Measurements from ENCODE around the gene RPS10.
"Not testable (repeated sequence)": the region's sequence is repeated elsewhere in the genome, so short reads cannot be mapped to it uniquely, and the experiment has no call there.

Gene RPS10

DNA sequence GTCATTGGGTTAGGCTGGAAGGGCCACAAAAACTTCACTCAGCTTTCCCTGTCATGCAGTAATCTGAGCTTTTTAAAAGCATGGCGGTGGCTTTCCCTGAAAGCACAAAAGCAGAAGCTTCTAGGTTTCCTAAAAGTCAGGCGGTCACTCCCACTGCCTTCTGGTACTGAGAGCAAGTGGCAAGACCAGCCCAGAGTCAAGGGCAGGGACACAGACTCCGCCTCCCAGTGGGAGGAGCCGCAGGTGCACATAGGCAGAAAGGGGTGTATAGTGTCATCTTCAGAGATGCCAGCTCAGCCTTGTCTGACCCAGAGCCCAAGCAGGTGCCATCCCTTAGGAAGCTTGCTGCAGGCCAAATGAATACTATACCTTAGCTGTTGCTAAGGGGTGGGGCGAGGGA, 22.0 kb upstream of the RPS10 start:
- DNase-seq (ENCODE audit: low read depth) = no peak

DNA sequence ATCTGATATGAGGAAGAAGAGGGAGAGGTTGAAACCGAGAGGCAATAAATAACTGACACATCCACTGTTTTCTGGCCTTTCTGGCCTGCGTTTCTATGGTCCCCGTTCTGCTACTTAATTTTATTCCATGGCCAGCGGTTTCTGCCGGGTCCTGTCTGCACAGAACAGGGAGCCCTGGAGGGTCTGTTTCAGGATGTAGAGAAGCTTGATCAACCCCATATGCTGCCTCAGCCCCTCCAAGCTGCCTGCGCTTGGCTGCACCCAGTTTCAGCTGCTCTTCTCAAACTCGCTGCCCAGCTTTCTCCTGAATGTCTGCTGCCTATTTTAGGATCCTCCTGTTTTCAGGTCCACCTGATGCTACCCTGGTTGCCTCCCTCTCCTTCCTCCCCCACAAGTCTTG, 21.5 kb upstream of the RPS10 start:
- DNase-seq (ENCODE audit: low read depth) = no peak

DNA sequence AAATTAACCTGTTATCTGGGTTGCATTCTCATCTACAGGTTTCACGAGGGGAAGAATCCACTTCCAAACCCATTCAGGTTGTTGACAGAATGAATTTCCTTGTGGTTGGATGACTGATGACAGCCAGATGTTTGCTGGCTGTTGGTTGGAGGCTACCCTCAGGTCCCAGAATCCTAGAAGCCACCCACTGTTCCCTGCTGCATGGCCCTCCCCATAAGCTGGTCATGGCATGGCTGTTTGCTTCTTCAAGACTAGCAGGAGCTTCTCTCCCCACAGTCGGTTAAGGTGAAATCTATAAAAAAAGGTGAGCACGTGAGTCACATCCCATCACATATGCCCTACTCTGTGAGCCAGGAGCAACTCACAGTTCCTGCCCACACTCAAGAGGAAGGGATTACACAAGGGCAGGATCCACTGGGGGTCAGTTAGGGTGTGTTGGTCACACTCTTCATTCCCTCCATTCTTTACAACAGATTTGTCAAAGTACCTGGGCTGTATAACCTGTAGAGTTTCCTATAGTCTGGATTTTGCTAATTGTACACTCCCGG, 19.5 kb upstream of the RPS10 start:
- no peak for DNase-seq (ENCODE audit: low read depth)

DNA sequence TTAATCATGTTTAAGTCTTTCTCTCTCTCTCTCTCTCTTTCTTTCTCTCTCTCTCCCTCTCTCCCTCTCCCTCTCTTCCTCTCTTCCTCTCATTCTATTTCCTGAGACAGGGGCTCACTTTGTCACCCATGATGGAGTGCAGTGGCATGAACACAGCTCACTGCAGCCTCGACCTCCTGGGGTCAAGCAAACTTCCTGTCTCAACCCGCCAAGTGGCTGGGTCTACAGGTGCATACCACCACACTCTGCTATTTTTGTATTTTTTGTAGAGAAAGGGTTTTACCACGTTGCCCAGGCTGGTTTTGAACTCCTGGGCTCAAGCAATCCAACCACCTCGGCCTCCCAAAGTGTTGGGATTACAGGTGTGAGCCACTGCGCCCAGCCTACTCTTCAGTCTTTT, 15.7 kb upstream of the RPS10 start:
- DNase-seq (ENCODE audit: low read depth) = no peak

DNA sequence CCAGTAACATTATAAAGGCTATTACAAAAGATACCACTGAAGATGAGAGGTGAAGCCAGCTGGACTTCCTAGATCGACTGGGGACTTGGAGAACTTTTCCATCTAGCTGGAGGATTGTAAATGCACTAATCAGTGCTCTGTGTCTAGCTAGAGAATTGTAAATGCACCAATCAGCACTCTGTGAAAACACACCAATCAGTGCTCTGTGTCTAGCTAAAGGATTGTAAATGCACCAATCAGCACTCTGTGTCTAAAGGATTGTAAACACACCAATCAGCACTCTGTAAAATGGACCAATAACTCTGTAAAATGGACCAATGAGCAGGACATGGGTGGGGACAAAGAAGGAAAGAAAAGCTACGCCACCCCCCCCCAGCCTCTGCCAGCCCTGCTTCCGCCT, 13.6 kb upstream of the RPS10 start:
- no peak for DNase-seq (ENCODE audit: low read depth)

DNA sequence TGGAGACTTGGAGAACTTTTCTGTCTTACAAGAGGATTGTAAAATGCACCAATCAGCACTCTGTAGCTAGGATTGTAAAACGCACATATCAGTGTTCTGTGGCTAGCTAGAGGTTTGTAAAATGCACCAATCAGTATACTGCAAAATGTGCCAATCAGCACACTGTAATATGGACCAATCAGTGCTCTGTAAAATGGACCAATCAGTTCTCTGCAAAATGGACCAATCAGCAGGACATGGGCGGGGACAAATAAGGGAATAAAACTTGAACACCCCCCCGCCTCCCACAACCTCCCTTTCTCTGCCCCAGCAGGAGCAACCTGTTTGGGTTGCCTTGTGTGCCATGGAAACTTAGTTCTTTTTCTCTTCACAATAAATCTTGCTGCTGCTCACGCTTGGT, 12.8 kb upstream of the RPS10 start:
- DNase-seq (ENCODE audit: low read depth) = no peak

DNA sequence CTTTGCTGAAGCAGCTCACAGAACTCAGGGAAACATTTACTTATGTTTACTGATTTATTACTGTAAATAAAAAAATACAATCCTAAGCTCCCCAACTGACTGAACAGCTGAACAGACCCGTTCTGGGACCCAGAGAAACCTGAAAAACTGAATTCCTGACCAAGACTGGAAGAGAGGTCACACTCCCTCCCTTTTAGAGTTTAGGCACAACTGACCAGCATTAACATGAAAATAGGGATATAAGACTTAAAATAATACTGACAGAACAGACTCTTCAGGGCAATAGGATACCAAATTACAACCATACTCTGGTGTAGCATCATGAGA, 11.7 kb upstream of the RPS10 start:
- DNase-seq (ENCODE audit: low read depth) = no peak

DNA sequence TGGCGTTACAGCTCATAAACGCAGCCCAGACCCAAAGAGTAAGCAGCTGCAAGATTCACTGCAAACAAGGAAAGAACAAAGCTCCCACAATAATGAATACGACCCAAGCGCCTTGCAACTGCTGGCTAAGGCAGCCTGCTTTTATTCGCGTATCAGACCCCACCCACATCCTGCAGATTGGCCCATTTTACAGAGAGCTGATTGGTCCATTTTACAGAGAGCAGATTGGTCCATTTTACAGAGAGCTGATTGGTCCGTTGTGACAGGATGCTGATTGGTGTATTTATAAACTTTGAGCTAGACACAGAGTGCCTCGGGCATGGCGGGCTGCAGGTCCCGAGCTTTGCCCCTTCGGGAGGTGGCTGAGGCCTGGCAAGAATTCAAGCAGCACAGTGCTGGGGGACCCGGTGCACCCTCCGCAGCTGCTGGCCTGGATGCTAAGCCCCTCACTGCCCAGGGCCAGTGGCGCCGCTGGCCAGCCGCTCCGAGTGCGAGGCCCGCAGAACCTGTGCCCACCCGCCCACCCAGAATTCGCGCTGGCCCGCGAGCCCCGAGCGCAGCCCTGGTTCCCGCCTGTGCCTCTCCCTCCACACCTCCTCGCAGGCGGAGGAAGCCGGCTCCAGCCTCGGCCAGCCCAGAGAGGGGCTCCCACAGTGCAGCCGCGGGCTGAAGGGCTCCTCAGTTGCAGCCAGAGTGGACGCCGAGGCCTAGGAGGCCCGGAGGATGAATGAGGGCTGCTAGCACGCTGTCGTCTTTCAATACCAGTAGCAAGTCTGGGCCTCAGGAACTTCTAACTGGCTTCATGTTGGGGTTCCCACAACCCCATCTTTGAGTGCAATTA, 11.2 kb upstream of the RPS10 start:
- no peak for DNase-seq (ENCODE audit: low read depth)

DNA sequence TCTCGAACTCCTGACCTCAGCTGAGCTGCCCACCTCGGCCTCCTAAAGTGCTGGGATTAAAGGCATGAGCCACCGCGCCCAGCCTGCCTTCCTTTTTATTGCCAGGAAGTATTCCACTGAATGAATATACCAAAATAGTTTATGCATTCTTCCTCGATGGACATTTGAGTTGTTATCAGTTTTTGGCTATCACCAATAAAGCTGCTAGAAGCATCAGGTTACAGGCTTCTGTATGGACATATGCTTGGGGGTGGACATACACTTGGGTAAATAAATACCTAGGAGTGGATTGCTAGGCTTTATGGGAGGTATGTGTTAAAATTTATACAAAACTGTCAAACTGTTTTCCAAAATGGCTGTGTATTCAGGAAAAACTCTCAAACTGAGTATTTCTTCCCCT, 10.0 kb upstream of the RPS10 start:
- no peak for DNase-seq (ENCODE audit: low read depth)

DNA sequence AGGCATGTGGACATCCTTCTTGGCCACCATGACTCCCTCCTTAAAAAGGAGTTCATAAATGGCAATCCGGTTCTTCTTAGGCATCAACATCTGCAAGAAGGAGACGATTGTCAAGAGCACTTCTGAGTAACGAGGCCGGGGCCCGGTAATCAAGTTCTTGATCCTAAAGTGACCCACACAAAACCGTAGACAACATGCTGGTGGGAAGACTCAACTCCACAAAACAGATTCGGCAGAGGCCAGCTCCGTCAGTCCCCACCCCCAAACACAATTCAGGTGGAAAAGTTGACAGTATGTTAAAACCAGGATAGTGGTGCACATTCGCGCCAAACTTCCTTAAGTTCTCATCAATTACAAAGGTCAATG, 754 bp downstream of the RPS10 start:
- no peak for DNase-seq (ENCODE audit: low read depth)

DNA sequence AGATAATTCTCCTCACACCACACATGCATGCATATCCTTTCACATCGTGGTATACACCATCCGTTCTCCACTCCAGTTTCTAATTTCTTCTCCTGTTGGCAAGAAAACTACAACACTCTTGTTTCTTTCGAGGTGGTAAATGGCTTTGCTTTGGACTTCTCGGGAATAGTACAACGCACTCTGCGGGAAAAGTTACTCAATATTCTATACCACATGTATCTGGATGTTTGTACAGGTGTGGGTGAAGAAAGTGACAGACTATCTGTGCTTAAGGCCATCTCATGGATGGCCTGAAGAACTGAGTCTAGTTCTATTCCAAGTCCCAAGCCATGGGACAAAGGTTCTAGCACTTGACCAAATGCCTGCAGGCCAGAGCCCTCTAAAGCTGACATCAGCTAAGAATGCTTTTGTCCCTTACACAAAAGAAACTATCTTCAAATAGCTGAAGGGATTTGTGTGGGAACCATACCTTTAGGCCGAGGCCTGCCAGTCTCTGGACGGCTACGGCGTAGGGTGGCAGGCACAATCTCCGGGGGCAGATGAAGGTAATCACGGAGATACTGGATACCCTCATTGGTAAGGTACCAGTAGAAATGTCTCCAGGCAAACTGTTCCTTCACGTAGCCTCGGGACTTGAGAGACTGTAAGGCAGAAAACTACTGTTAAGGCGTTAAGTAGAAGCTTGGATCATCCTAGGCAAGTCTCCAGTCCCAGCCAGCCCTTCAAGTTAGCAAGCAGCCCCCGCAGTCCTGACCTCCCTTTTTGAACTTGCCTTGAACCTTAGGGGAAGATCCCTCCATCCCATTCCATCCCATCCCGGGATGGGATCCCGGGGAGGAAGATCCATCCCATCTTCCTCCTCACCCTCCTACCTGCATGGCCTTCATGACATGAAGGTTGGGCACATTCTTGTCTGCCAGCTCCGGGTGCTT, 1.4 kb downstream of the RPS10 start:
- no peak for DNase-seq (ENCODE audit: low read depth)

DNA sequence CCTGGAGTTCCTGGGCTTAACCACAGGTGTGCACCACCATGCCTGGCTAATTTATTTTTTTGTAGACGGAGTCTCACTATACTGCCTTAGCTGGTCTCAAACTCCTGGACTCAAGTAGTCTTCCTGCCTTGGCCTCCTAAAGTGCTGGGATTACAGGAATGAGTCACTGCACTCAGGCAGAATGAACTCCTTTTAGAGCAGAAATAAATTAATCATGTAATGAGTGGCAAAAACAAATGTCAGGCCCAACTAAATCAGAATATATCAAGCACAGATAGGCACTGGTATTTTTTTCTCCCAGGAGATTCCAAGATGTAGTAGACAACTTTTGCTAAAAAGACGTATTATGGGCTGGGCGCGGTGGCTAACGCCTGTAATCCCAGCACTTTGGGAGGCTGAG, 2.6 kb downstream of the RPS10 start:
- DNase-seq (ENCODE audit: low read depth) = no peak

DNA sequence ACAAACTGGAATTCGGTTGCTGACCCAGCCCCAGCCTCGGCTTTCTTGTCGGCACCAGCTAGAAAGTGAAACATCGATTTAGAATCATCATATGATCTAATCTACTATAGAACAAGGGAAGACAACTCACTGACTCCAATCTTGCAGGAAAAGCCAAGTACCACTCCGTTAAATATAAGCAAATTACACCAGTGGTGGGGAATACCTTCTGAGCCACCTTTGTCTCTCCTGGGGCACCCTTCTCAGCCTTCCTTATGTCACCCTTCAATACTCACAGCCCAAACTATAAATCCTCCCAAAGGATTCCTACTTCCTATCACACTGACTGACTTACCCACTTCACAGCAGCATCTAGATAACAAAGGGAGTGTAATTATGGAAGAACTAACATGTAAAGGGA, 7.5 kb downstream of the RPS10 start:
- no peak for DNase-seq (ENCODE audit: low read depth)

DNA sequence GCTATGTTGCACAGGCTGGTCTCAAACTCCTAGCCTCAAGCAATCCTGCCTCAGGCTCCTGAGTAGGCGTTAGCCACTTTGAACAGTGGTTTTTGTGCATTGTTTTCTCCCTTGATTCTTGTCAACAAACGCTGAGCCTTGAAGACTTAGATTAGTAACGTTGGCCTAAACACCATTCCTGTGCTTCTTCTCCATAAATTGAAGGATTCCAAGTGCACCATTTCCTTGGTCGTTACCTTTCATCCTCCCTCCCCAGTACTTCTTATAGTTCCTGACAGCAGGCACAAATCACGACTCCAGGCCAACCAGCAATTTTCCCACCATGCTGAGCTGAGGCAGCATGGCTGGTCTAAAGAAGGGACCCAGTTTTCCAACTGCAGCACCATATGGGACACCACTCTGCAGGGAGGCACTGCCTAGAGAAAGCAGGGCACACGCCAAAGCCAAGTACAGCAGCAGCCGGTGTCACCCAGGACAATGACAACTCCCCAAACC, 8.9 kb downstream of the RPS10 start:
- no peak for DNase-seq (ENCODE audit: low read depth)

DNA sequence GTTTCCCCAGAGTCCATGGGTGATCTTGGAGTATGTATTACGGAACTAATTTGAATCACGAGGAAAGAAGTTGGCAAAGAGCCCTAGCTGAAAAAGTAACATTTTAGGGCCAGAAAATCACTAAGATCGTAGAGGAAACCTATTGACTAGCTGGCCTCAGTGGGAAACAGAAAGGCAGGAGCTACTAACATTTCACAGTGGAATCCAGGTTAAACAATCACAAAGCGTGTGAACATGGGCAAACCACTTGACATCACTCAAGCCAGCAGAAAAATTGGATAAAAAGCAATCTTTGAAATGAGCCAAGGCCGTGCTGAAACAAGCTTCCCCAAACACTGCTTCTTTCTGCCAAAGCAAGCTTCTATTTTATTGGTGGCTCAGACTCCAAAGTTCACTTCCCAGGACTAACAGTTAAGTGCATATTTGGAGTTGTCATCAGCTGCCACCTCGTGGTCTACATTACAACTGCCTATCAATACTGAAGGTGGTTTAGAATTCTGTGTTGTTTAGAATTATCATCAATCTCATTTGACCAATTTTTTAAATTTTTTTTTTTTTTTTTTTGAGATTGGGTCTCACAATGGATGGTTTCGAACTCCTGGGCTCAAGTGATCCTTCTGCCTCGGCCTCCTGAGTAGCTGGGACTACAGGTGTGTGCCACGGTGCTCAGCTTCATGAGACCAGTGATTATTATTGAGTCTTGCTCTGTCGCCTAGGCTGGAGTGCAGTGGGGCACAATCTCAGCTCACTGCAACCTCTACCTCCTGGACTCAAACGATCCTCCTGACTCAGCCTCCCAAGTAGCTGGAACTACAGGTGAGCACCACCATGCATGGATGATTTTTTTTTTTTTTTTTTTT, 10.6 kb downstream of the RPS10 start:
- DNase-seq (ENCODE audit: low read depth) = no peak

DNA sequence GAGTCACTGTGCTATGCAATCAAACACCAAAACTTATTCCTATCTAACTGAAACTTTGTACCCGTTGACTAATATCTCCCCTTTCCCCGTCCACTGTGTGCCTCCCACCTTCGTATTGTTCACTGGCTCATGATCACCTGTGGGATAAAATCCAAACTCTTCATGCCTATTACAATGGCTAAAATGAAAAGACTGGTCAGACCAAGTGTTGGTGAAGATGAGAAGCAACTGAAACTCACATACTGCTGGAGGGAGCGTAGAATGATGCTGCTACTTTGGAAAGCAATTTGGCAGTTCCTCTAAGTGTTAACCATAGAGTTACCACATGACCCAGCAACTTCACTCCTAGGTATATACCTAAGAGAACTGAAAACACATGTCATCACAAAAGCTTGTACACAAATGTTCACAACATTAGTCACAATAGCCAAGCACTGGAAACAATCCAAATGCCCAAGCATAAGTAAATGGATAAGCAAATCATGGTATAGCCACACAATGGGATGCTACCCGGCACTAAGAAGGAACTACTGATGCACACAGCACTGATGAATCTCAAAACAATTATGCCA, 13.1 kb downstream of the RPS10 start:
- no peak for DNase-seq (ENCODE audit: low read depth)

DNA sequence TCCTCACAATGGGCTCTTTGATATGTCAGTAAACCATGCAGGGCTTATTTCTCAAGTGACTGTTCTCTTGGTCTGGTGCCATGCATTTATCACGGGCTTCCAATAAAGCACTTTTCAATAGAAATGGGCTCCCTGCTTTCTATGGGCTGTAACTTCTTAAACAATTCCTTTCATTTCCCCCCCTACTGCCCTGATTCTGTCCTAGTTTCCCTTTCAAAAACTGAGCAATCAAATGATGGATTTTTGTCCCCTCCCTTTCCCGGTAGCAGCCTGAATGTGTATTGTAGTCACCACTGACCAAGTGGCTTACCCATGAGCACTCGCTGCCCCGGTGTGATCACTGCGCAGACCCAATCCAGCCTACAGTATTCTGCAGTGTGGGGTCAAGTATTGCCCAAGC, 13.9 kb downstream of the RPS10 start:
- no peak for DNase-seq (ENCODE audit: low read depth)

DNA sequence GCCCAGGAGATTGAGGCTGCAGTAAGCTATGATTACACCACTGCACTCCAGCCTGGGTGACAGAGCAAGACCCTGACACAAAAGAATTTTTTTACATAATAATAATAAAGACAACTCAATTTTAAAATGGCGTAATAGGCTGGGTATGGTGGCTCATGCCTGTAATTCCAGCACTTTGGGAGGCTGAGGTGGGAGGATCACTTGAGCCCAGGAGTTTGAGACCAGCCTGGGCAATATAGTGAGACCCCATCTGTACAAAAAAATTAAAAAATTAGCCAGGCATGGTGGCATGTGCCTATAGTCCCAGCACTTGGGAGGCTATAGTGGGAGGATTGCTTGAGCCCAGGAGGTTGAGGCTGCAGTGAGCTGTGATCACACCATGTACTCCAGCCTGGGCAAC, 18.0 kb downstream of the RPS10 start:
- not testable (repeated sequence) for DNase-seq (ENCODE audit: low read depth)

DNA sequence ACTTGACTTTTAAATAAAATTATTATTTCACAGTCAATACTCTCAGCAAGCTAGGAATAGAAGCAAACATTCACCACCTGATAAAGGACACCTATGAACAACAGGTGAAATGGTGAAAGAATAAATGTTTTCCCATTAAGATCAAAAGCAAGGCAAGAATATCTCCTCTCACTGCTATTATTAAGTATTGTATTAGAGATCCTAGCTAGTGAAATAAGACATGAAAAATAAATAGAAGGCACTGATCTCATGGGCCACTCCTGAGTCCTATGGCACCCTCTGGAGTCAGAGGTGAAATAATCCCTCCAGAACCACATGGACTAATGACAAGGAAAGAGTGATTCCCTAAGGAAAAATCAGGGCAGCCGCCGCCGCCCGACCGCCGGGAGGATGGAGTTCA, 29.4 kb downstream of the RPS10 start:
- DNase-seq (ENCODE audit: low read depth) = no peak

DNA sequence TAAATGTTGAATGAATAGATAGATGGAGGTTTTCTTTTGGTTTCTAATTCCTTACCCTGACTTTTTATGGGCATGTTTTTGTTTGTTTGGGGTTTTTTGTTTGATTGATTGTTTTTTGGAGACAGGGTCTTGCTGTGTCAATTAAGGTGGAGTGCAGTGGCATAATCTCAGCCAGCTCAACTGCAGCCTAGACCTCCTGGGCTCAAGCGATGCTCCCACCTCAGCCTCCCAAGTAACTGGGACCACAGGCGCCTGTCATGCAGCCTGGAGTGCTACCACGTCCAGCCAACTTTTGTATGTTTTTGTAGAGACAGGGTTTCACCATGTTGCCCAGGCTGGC, 31.9 kb downstream of the RPS10 start:
- no peak for DNase-seq (ENCODE audit: low read depth)

DNA sequence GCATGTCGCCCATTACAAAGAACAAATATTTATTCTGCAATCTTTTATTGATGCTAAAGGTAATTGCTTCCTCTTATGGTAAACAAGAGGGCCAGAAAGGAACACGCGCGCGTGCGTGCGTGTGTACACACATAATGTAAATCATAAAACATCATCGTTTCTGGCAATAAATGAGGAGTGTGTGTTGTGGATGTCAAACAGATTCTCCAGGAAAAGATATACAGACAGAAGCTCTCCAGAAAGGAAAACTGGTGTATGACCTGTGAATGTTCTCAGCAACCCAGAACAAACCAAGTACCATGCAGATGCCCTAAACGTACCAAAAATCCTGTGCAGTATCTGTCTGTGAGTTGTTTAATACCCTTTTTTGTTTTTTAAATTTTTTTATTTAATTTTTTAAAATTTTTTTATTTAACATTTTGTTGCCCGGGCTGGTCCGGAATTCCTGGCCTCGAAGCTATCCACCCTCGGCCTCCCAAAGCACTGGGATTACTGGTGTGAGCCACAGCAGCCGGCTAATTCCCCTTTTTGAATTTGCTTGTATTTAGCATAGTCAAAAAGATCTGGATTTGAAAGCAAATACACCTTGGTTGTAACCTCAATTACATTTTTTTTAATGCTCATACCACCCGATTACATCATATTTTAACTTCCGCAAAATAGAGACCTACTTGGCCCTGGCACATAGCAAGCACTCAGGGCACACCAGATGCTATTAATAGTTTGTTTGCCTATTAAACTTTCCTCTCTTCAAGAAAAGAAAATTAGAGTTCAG, 32.5 kb downstream of the RPS10 start:
- DNase-seq (ENCODE audit: low read depth) = no peak

Data from non-pigmented ciliary epithelial cell (primary cell).